A172 (cell line): Measurements from ENCODE around the gene PDE4D. TPM values are rescaled to one million over a fixed set of nuclear protein-coding genes. Genes with fewer than 3 reads are reported as not detected.
A peak's percentile ranks its signal among the peaks of the same experiment; 100 is the strongest.
"Not testable (repeated sequence)": the region's sequence is repeated elsewhere in the genome, so short reads cannot be mapped to it uniquely, and the experiment has no call there.

Experiments used
- DNase-seq: peaks from one replicate; pipeline ENCODE4 v3.0.0-alpha.2; 2015; ENCODE audit warnings: low spot score
- total RNA-seq: library from RNA; depleted of rRNA; stranded (reverse); fragments of >200 nt; shearing (Covaris generic); gene quantifications from 2 replicates; pipeline ENCODE4 v1.2.3, GENCODE V29; 2014

Gene PDE4D
- total RNA-seq, 1 experiment from 2014 or later, result 7.6 TPM

GRCh38 chr5:59583810-59584562 lies 309.5 kb downstream of the PDE4D start:
- no peak for DNase-seq

GRCh38 chr5:59583151-59583809 lies 310.2 kb downstream of the PDE4D start:
- DNase-seq, result no peak

DNA sequence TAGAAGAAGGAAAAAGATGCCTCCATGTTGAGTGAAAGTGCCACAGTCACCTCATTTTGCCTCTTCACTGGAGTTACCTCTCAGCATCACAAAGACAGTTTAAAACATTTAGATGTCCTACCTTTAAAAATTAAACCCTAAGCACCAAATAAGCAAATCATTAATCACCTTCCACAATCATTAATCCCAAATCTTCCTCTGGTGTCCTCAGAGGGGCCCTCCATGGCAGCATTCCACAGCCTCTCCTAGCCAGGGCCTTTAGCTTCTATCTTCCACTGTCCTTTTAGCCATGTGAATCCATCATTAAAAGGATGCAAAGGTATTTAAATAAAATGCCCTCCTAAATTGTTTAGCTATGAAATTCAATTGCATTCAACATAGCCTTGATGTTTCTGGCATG lies 310.8 kb downstream of the PDE4D start:
- DNase-seq, result no peak

- no peak for DNase-seq
Observed at GRCh38 chr5:59579824-59580167, 313.7 kb downstream of the PDE4D start.

DNA sequence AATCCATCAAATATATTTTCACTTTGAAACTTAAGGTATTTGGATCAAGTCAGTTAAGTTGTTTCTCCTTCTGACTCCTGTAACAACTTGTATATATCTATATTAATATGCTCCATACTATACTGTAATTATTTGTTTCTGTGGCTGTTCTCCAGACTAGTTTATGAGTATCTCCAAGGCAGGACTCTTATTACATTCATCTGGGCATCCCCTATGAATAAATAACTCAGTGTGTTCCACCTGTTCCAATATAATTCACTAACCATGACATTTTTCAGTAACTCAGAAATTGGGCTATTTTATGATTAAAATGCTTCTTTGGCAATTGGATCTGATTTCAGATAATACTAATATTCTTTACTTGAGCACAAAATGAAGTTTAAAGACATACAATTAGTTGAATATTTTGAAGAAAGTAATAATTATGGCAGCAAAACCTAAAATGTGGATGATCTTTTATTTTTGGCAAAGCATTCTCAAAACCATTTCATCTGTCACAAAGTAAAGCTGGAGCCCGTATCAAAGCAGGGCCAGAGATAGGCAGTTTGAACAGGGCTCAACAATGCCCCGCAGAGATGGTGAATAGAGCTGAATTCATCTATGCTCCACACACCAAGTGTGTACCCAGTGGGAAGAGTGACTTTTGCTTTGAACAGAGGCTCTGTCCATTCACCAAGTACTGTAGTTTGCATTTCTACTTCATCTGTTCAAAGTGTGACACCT lies 314.3 kb downstream of the PDE4D start:
- DNase-seq, result no peak

DNA sequence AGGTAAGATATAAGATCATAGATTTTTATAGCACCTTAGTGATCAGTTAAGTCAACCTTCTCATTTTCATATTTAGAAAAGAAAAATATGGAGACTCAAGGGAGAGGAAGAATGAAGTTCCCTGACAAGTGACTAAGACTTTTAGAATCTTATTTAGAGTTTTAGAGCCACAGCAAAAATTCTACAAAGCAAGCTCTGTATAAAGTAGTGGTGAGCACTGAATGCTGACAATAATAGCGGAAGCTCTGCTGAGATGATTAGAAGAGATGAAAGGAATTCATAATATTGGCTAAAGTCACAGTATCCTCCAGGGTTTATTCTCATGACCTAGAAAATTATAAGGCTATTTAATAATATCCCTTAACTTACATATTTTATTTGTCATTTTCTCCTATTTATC lies 316.0 kb downstream of the PDE4D start:
- DNase-seq, result no peak

DNA sequence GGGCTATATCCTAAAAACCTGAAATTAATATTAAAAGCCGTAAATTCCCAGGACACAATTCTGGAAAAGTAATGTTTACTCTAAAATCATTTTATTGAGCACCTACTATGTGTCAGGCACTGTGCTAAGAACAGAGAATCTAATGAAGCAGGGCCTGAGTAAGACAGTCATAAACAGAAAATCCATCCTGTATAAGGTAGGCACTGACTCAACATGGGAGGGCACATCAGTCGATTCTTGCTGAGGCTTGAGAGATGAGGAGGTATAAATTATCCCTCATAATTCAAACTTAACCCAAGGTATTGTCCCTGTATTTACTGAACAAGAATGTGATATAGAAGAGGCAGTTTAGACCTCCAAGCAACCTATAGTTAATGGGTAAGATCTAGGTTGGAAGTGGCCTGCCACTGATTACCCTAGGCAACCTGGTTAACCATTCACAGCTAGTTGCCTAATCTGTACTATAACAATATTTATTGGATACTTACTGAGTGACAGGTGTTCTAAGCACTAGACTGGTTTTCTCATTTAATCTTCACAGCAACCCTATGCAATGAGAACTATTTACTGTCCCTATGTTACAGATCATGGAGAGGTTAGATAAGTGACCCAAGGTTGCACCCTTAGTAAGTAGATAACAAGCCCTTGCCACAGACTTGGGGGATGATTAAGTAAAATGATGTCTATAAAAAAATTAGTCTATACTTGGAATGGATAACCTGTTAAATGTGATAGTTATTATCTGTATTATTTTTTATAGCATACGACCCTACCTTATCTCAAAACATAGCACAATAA lies 317.7 kb downstream of the PDE4D start:
- DNase-seq, result no peak

GRCh38 chr5:59573509-59573908 lies 320.0 kb downstream of the PDE4D start:
- not testable (repeated sequence) for DNase-seq

DNA sequence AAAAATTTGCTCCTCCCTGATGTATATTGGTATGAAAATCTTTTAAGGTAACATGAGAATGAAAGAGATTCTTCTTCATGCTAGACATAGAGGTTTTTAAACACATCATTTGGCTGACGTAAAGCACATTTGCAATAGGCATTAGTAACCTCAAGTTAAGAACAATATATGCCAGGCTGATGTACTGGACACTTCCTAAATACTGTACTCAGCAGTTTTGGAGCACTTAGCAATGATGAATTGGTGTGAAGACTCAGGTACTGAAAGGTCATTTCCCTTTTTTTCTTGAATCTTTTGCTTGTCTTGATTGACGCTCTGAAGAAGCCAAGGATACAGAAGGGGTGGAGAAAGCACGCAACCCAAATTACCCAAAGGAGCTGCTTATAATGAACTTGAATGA lies 322.5 kb downstream of the PDE4D start:
- no peak for DNase-seq

DNA sequence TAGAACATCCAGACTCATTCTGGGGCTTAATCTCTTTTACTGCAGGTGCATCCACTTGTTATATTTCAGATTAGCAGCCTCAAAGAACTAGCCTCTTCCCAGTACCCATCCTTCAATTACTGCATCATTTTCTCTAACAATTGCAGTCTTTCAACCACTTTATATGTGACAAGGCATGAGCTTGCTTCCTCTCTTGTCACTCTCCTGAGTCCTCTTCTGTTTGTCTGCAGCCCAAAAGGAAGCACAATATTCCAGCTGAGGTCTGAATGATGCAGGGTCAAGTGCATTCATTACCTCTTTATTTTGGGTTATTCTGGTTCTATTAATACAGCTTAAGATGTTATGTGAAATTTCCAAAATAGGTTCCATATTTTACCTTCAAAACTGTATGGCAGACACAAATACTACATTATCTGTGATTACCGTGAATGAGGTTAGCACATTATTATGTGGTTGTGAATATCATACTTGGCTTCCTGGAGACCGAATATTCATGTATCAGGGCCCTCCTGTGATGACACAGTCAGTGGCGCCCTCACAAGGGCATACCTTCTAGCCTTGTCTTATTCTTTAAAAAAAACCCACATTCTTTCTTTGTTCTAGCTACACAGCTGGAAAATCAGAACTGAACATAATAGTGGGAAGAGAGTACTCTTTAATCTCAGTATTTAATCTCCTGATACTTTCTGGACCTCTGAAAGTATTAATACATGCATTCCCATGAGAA lies 323.8 kb downstream of the PDE4D start:
- no peak for DNase-seq

DNA sequence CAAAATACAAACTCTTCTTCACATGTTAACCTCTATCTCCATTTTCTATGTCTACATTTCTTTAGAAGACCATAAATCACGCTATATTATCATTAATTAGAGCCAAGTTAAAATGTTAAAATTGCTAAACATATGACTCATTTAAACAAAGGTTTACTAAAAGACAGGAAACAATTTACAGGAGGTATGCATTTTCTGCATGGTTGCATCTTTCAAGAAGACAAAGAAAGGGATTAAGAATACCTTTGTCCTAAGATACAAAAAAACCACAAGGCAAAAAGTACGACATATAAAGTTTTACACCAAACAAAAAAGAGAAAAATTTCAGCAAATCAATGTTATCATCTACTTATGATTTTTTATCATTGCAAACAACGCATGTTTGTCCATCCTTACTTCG lies 324.4 kb downstream of the PDE4D start:
- peak; percentile 11 for DNase-seq

DNA sequence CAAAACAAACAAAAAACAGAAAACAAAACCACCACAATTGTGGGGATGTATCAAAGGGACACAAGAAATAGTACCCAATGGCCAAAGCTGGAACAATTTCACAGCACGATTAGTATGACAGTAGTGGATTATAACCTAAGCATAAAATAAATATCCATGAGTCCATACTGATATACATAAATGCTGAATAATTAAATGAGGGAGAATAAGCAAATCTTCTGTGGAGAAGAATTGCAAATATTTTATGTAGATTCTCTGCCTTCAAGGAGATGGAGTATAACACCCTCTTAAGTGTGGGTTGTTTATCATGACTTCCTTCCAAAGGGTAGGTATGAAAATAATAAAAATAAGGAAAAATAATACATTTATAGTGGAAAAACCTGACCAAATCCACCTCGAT lies 325.4 kb downstream of the PDE4D start:
- no peak for DNase-seq

DNA sequence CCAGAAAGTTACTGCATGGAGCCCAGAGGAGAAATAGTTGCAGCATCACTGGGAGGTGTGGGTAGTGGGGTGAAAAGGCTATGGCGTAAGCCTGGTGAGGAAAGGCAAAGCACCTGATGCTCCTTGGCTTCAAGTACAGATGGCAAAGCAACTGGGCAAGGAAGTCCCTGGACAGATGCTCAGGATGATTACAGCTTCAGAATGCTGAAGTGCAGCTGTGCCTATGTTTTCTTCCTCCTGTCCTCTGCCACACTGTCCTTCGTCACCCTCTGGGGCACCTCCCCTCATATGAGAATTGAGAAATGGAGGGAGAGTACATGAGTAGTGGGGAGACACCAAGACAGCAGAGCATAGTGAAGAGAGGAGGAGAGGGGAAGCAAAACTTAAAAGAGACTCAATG lies 328.0 kb downstream of the PDE4D start:
- no peak for DNase-seq

- DNase-seq, result no peak
Observed at GRCh38 chr5:59564895-59565294, 328.6 kb downstream of the PDE4D start.

- DNase-seq, result peak; percentile 84
Observed at GRCh38 chr5:59562756-59563389, 330.7 kb downstream of the PDE4D start.

- no peak for DNase-seq
Observed at GRCh38 chr5:59560553-59560952, 333.0 kb downstream of the PDE4D start.

DNA sequence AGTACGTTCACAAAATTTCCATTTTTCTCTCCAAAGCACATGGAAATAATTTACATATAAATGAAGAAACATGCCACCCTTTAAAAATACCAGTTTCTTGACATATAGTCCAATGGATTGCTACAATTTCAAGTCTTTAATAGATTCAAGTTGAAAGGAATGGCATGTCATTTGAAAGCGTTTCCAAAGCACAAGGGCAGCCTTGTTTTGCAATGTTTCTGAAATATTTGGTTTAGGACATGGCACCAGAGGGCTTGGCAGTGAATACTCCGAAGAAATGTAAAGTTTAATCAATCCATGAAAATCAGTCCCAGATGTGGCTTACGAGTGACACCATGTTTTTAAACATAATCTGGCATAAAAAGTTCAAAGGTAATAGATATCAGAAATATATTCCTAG lies 333.7 kb downstream of the PDE4D start:
- no peak for DNase-seq

GRCh38 chr5:59559323-59559722 lies 334.2 kb downstream of the PDE4D start:
- DNase-seq, result no peak

DNA sequence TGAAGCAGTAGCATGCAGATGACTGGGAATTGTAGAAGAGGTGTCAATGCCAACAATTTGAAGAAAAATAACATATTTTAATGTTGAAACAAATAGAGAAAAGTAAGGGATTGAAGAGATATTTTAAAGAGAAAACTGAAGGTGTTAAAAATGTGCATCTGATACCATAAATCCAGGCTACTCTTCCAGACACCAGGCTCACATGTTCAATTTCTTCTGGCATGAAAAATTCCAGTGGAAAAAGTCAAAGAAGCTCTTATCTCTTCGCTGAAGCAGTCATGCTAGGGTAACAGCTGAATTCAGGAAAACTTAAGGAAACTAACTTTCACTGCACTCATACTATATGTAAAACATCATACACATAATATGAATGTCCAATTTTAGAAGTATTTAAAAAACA lies 335.0 kb downstream of the PDE4D start:
- DNase-seq, result no peak

DNA sequence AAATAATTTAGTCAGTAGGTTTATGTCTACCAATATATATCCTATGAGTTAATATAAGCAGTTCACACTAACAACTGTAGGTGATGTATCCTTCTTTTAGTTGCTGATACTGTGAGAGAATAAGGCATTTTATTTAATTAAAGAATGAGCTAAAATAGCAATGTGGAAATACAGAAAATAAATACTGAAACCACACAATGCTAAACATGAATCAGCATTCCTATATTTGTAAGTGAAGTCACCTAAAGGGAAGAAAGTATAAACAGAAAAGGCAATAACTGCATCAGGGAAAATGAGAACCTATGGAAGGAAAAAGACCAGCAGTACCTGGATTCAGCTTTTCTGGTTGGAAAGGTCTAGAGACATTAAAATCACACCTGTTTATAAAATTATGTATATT lies 336.0 kb downstream of the PDE4D start:
- no peak for DNase-seq

DNA sequence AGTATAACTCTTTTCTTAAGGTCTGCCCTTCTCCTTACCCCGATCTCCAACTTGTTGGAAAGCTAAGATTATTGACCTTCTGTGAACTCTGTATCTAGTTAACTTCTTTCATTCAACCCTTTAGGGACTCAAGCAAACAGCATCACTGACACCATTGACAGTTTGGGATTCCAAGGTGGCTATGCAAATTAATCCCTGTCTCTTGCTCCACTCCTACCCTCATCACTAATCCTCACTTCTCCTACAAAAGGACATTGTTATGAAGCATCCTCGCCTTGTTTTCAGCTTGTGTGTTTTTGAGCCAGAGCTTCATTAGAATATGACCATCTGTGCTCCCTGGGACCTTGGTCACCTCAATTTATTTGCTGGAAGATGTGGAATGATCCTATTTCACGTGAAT lies 337.9 kb downstream of the PDE4D start:
- no peak for DNase-seq
